ENCODE measurements around the gene RYK. TPM values are rescaled to one million over a fixed set of nuclear protein-coding genes. Genes with fewer than 3 reads are reported as not detected.

RYK gene
- total and polyA plus RNA-seq, 2 donors (not counting 3 experiments of a cell fraction or from before 2014, with no cell fraction given) = 23.8 to 48.3 TPM

DNA sequence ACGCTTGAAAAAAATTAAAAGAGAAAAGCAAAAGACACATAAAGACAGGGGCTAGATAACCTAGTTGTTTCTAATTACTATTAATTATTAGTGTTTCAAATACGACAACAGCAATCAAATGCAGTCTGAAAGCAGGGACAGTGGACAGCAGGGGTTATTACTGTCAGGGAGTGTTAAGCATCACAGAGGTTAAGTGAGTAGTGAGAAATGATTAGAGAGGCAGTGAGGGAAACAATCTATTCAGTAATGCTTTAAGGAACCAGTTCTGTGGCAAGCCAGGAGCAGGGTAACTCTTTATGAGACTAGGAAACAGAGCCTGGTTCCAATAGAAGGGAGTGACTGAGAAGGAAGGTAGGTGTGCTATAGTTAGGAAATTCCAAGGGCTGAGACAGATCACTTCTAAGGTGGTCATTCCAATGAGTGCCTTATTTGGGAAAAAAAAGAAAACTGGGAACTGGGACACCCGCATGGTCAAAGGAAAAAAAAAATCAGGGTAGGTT lies 15.0 kb downstream of the RYK start:
- TF ChIP-seq FOS (IDR thresholded peaks at IDR 0.05; ENCODE audit: borderline replicate concordance, insufficient read depth, low read length) (no peak), MYC (IDR thresholded peaks at IDR 0.05; ENCODE audit: low read depth, low read length) (no peak), CTCF (IDR thresholded peaks at IDR 0.05; ENCODE audit: extremely low read depth in 1 of 2, insufficient read depth in 1 of 2, low read depth in 1 of 2, low read length in 2 of 2) (no peak)
- Histone ChIP-seq H3K9me3 (replicated peaks; ENCODE audit: control insufficient read depth, insufficient read depth, low read length) (no peaks in the 10 kb centered on the region), H3K9me1 (replicated peaks; ENCODE audit: control insufficient read depth, extremely low read depth, insufficient read depth, low read length) (peaks cover 5% of the 10 kb centered on the region), H3K4me3 (replicated peaks in 1 of 3; ENCODE audit: insufficient read depth in 1 of 3, low read depth in 1 of 3, low read length in 3 of 3) (no peak overlapping the region), H3K4me1 (ENCODE audit: control insufficient read depth, extremely low read depth, insufficient read depth, low read length) (peaks cover 11% of the 10 kb centered on the region), H3K79me2 (ENCODE audit: control insufficient read depth, insufficient read depth, low read length) (peaks cover 88% of the 10 kb centered on the region), H3K4me2 (ENCODE audit: insufficient read depth, low read length) (no peak overlapping the region), H3K36me3 (ENCODE audit: control insufficient read depth in 2 of 2, extremely low read depth in 1 of 2, insufficient read depth in 2 of 2, low read length in 2 of 2) (no peaks in the 10 kb centered on the region), H3K27ac (ENCODE audit: insufficient read depth, low read depth, low read length) (no peak overlapping the region), H3K27me3 (ENCODE audit: control insufficient read depth in 2 of 2, insufficient read depth in 2 of 2, low read length in 2 of 2) (no peaks in the 10 kb centered on the region), H4K20me1 (replicated peaks; ENCODE audit: control insufficient read depth, extremely low read depth, insufficient read depth, low read length) (peaks cover 34% of the 10 kb centered on the region), H3K9ac (replicated peaks; ENCODE audit: extremely low read depth, insufficient read depth, low read length) (no peak overlapping the region), H2AFZ (ENCODE audit: low read depth, low read length) (no peak overlapping the region)
- FAIRE-seq = no peak
- intact Hi-C loops (cut with micrococcal nuclease) (no loop called here), dilution Hi-C loops (cut with MboI; ENCODE audit: extremely low pct_ligation_motif_present, low sequenced_read_pairs) (no loop called here)
- no peak for DNase-seq (ENCODE audit: low read depth, low spot score)
- CTCF ChIA-PET = interaction anchor here (1.3 kb wide), 1 partner anchor 11 kb away, joined by 8 read pairs; no protein-coding TSS in a partner anchor
- POLR2A ChIA-PET = no interaction called here
- no TSS peak for BruUV-seq (replicated peaks)

DNA sequence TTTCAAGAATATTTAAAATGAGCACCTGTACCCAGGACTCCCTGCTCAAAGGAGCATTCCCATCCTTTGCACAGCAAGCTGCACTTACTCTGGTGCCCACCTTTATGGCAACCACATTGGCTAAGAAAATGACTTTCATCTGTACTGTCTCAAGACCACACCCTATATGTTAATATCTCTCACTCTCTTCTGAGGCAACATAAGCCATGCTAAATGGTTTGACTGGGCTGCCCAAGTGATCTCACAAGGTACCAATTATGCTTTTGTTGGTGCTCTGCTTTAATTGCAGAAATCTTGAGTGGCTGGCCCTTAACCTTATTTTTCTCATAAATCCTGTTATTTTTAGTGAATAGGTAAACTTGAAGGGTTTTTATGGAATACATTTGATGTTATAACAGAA lies 17.7 kb downstream of the RYK start:
- H3K27me3 ChIP-seq (ENCODE audit: control insufficient read depth in 2 of 2, insufficient read depth in 2 of 2, low read length in 2 of 2) = no peaks in the 10 kb centered on the region

More for the DNA sequence above, 17.7 kb downstream of the RYK start:
- intact Hi-C loops (cut with micrococcal nuclease) (no loop called here), dilution Hi-C loops (cut with MboI; ENCODE audit: extremely low pct_ligation_motif_present, low sequenced_read_pairs) (no loop called here)
- DNase-seq (ENCODE audit: low read depth, low spot score) (no peak), FAIRE-seq (no peak)
- Histone ChIP-seq H3K9ac (replicated peaks; ENCODE audit: extremely low read depth, insufficient read depth, low read length) (no peak overlapping the region), H3K27ac (ENCODE audit: insufficient read depth, low read depth, low read length) (no peak overlapping the region), H3K79me2 (ENCODE audit: control insufficient read depth, insufficient read depth, low read length) (peaks cover 89% of the 10 kb centered on the region), H3K9me1 (replicated peaks; ENCODE audit: control insufficient read depth, extremely low read depth, insufficient read depth, low read length) (peaks cover 5% of the 10 kb centered on the region), H3K4me1 (ENCODE audit: control insufficient read depth, extremely low read depth, insufficient read depth, low read length) (peaks cover 3% of the 10 kb centered on the region), H3K4me2 (ENCODE audit: insufficient read depth, low read length) (no peak overlapping the region), H3K9me3 (replicated peaks; ENCODE audit: control insufficient read depth, insufficient read depth, low read length) (no peaks in the 10 kb centered on the region), H3K4me3 (replicated peaks in 1 of 3; ENCODE audit: insufficient read depth in 1 of 3, low read depth in 1 of 3, low read length in 3 of 3) (no peak overlapping the region), H4K20me1 (replicated peaks; ENCODE audit: control insufficient read depth, extremely low read depth, insufficient read depth, low read length) (peaks cover 31% of the 10 kb centered on the region), H2AFZ (ENCODE audit: low read depth, low read length) (no peak overlapping the region), H3K36me3 (ENCODE audit: control insufficient read depth in 2 of 2, extremely low read depth in 1 of 2, insufficient read depth in 2 of 2, low read length in 2 of 2) (no peaks in the 10 kb centered on the region)
- ChIA-PET POLR2A (no interaction called here), CTCF (interaction anchor here (0.7 to 1.6 kb wide), 4 partner anchors 8 to 22 kb away, joined by 3 read pairs; no protein-coding TSS in a partner anchor)
- BruUV-seq (replicated peaks) = no TSS peak
- TF ChIP-seq FOS (IDR thresholded peaks at IDR 0.05; ENCODE audit: borderline replicate concordance, insufficient read depth, low read length) (no peak), GATA2 (IDR thresholded peaks at IDR 0.05; ENCODE audit: insufficient read depth, insufficient read length, low read depth, low read length) (no peak), POLR2A (IDR thresholded peaks at IDR 0.05; ENCODE audit: low read depth, low read length) (no peak), EZH2 (IDR thresholded peaks at IDR 0.05; ENCODE audit: borderline replicate concordance, low read depth, low read length, severe bottlenecking) (no peak), MYC (IDR thresholded peaks at IDR 0.05; ENCODE audit: low read depth, low read length) (no peak), POLR2AphosphoS5 (IDR thresholded peaks at IDR 0.05; ENCODE audit: insufficient read depth, low read depth, low read length) (no peak), CTCF (IDR thresholded peaks at IDR 0.05; ENCODE audit: extremely low read depth in 1 of 2, insufficient read depth in 1 of 2, low read depth in 1 of 2, low read length in 2 of 2) (no peak), JUN (IDR thresholded peaks at IDR 0.05; ENCODE audit: borderline replicate concordance, insufficient read depth, insufficient read length, low read depth) (no peak)
- TF ChIP-seq, protein P1, sequence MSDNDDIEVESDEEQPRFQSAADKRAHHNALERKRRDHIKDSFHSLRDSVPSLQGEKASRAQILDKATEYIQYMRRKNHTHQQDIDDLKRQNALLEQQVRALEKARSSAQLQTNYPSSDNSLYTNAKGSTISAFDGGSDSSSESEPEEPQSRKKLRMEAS (IDR thresholded peaks at IDR 0.05; ENCODE audit: insufficient read depth, insufficient read length) = no peak

Data from endothelial cell of umbilical vein (primary cell).